ENCODE data around the gene NAA10. TPM values are rescaled to one million over a fixed set of nuclear protein-coding genes. Genes with fewer than 3 reads are reported as not detected.

Gene NAA10
- total RNA-seq, 1 experiment from 2014 or later: 107 TPM

GRCh38 chrX:153938226-153938786, 3.5 kb upstream of the NAA10 start:
- no peaks in the 10 kb centered on the region for H3K27me3 Mint-ChIP-seq (ENCODE audit: low read depth)
- H3K27ac Mint-ChIP-seq: no peak overlapping the region; the same call in 1 of the 2 replicates
- ChIA-PET POLR2A (no interaction called here), CTCF (interaction anchor here (0.7 to 2.0 kb wide), 4 partner anchors 9 to 291 kb away, joined by 3 to 6 read pairs (median 4); partner anchors contain the start of gene DUSP9)
- no peak overlapping the region for H3K4me3 Mint-ChIP-seq
- TF ChIP-seq ZNF263 (CRISPR knock-in tag; IDR thresholded peaks at IDR 0.05; ENCODE audit: low read depth): no peak
- TF ChIP-seq NR3C1 (CRISPR knock-in tag; conservative IDR thresholded peaks at IDR 0.05; ENCODE audit: low read depth): no peak
- TF ChIP-seq, protein P1, sequence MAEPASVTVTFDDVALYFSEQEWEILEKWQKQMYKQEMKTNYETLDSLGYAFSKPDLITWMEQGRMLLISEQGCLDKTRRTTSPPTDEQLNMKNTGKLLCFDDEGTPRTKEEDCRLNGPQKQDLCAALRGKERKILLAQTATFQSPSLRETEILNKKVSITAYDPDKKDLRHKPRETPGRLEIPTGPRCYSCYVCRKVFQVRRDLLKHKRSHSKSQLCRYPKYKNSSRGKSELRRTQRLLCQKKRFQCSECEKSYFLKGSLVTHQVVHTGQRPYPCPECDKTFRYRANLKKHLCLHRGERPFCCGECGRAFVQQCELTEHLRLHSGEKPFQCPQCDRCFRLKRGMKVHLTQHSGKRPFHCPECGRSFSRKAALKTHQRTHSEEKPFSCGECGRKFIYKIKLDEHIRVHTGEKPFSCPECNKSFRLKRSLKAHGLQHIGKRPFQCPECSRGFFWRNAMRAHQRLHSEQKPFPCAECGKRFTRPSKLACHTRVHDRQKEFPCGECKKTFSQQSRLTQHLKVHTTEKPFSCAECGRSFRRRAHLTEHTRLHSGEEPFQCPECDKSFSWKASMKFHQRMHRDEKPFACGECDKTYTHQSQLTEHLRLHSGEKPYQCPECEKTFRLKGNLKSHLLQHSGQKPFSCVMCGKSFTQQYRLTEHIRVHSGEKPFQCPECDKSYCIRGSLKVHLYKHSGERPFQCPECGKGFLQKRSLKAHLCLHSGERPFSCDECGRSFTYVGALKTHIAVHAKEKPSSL (CRISPR knock-in tag; conservative IDR thresholded peaks at IDR 0.05): no peak
- no peak for TF ChIP-seq ZNF532 (CRISPR knock-in tag; IDR thresholded peaks at IDR 0.05; ENCODE audit: borderline replicate concordance)
- TF ChIP-seq HMGA2 (CRISPR knock-in tag; IDR thresholded peaks at IDR 0.05): no peak
- no peak for TF ChIP-seq MXD4 (CRISPR knock-in tag; IDR thresholded peaks at IDR 0.05; ENCODE audit: borderline replicate concordance)
- TF ChIP-seq ZNF219 (CRISPR knock-in tag; IDR thresholded peaks at IDR 0.05; ENCODE audit: borderline replicate concordance): no peak
- TF ChIP-seq, protein P2, sequence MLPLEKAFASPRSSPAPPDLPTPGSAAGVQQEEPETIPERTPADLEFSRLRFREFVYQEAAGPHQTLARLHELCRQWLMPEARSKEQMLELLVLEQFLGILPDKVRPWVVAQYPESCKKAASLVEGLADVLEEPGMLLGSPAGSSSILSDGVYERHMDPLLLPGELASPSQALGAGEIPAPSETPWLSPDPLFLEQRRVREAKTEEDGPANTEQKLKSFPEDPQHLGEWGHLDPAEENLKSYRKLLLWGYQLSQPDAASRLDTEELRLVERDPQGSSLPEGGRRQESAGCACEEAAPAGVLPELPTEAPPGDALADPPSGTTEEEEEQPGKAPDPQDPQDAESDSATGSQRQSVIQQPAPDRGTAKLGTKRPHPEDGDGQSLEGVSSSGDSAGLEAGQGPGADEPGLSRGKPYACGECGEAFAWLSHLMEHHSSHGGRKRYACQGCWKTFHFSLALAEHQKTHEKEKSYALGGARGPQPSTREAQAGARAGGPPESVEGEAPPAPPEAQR (CRISPR knock-in tag; IDR thresholded peaks at IDR 0.05): no peak
- peaks cover 21% of the 10 kb centered on the region for H3K4me1 Mint-ChIP-seq
- no peaks in the 10 kb centered on the region for H3K36me3 Mint-ChIP-seq
- DNase-seq (ENCODE audit: low spot score) (no peak), ATAC-seq (no peak)
- no peaks in the 10 kb centered on the region for H3K9me3 Mint-ChIP-seq

DNA sequence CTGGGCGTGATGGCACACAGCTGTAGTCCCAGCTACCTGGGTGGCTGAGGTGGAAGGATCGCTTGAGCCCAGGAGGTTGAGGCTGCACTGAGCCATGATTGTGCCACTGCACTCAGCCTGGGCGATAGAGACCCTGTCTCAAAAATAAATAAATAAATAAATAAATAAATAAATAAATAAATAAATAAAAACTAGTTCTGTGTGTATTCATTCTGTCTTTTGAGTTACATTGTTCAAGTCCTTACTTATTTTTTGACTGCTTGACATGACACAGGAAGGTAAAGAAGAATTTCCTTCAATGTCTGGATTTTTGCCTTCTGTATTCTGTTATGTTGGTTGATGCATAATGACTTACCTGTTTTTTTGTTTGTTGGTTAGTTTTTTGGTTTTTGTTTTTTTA, 2.2 kb upstream of the NAA10 start:
- H3K4me1 Mint-ChIP-seq: peaks cover 21% of the 10 kb centered on the region
- TF ChIP-seq, protein P3, sequence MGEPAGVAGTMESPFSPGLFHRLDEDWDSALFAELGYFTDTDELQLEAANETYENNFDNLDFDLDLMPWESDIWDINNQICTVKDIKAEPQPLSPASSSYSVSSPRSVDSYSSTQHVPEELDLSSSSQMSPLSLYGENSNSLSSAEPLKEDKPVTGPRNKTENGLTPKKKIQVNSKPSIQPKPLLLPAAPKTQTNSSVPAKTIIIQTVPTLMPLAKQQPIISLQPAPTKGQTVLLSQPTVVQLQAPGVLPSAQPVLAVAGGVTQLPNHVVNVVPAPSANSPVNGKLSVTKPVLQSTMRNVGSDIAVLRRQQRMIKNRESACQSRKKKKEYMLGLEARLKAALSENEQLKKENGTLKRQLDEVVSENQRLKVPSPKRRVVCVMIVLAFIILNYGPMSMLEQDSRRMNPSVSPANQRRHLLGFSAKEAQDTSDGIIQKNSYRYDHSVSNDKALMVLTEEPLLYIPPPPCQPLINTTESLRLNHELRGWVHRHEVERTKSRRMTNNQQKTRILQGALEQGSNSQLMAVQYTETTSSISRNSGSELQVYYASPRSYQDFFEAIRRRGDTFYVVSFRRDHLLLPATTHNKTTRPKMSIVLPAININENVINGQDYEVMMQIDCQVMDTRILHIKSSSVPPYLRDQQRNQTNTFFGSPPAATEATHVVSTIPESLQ (CRISPR knock-in tag; IDR thresholded peaks at IDR 0.05): no peak
- TF ChIP-seq SMAD4 (CRISPR knock-in tag; IDR thresholded peaks at IDR 0.05): no peak
- no peak for TF ChIP-seq PRRX2 (CRISPR knock-in tag; IDR thresholded peaks at IDR 0.05)
- TF ChIP-seq OVOL2 (CRISPR knock-in tag; IDR thresholded peaks at IDR 0.05; ENCODE audit: borderline replicate concordance): no peak
- TF ChIP-seq, protein P4, sequence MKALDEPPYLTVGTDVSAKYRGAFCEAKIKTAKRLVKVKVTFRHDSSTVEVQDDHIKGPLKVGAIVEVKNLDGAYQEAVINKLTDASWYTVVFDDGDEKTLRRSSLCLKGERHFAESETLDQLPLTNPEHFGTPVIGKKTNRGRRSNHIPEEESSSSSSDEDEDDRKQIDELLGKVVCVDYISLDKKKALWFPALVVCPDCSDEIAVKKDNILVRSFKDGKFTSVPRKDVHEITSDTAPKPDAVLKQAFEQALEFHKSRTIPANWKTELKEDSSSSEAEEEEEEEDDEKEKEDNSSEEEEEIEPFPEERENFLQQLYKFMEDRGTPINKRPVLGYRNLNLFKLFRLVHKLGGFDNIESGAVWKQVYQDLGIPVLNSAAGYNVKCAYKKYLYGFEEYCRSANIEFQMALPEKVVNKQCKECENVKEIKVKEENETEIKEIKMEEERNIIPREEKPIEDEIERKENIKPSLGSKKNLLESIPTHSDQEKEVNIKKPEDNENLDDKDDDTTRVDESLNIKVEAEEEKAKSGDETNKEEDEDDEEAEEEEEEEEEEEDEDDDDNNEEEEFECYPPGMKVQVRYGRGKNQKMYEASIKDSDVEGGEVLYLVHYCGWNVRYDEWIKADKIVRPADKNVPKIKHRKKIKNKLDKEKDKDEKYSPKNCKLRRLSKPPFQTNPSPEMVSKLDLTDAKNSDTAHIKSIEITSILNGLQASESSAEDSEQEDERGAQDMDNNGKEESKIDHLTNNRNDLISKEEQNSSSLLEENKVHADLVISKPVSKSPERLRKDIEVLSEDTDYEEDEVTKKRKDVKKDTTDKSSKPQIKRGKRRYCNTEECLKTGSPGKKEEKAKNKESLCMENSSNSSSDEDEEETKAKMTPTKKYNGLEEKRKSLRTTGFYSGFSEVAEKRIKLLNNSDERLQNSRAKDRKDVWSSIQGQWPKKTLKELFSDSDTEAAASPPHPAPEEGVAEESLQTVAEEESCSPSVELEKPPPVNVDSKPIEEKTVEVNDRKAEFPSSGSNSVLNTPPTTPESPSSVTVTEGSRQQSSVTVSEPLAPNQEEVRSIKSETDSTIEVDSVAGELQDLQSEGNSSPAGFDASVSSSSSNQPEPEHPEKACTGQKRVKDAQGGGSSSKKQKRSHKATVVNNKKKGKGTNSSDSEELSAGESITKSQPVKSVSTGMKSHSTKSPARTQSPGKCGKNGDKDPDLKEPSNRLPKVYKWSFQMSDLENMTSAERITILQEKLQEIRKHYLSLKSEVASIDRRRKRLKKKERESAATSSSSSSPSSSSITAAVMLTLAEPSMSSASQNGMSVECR (CRISPR knock-in tag; IDR thresholded peaks at IDR 0.05; ENCODE audit: borderline replicate concordance): no peak
- no peak for TF ChIP-seq ATF3 (CRISPR knock-in tag; conservative IDR thresholded peaks at IDR 0.05)
- no peak for TF ChIP-seq ZNF121 (CRISPR knock-in tag; IDR thresholded peaks at IDR 0.05)
- TF ChIP-seq ZNF416 (CRISPR knock-in tag; IDR thresholded peaks at IDR 0.05): no peak
- no peak for TF ChIP-seq FOXJ3 (CRISPR knock-in tag; IDR thresholded peaks at IDR 0.05; ENCODE audit: borderline replicate concordance)

More for the DNA sequence above, 2.2 kb upstream of the NAA10 start:
- no peaks in the 10 kb centered on the region for H3K27me3 Mint-ChIP-seq (ENCODE audit: low read depth)
- no peak for DNase-seq (ENCODE audit: low spot score)
- POLR2A ChIA-PET: no interaction called here
- H3K9me3 Mint-ChIP-seq: no peaks in the 10 kb centered on the region
- CTCF ChIA-PET: interaction anchor here (0.6 kb wide), 1 partner anchor 10 kb away, joined by 3 read pairs; no protein-coding TSS in a partner anchor
- H3K36me3 Mint-ChIP-seq: no peaks in the 10 kb centered on the region
- no peak for ATAC-seq
- H3K4me3 Mint-ChIP-seq: no peak overlapping the region
- H3K27ac Mint-ChIP-seq: no peak overlapping the region
